ENCODE results near the gene RBM44.

RBM44 gene

GRCh38 chr2:237888389-237888788, 89.8 kb downstream of the RBM44 start:
- DNase-seq (ENCODE audit: low read depth) = no peak
- no peak overlapping the region for H3K4me3 ChIP-seq (ENCODE audit: low read depth, low read length)
- TF ChIP-seq CTCF (IDR thresholded peaks at IDR 0.05; ENCODE audit: low read depth, low read length, missing control alignments) = no peak

DNA sequence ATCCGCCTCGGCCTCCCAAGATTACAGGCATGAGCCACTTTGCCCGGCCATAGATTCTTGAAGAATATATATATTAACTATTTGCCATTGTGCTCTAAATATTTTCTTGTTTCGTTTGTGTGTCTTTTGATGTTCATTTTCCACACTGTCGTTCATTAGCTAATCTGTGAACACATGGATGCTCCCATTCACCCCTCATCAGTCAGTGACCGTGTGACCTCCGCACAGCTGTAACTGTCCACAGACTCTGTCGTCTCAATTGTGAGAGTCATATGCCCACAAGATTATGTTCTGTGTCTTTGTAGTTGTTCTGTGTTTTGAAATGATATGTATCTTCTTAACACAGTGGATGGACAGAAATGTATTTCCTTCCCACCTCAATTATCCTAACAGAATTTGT, 90.4 kb downstream of the RBM44 start:
- no peak for TF ChIP-seq CTCF (IDR thresholded peaks at IDR 0.05; ENCODE audit: low read depth, low read length, missing control alignments)
- H3K4me3 ChIP-seq (ENCODE audit: low read depth, low read length) = no peak overlapping the region
- no peak for DNase-seq (ENCODE audit: low read depth)

DNA sequence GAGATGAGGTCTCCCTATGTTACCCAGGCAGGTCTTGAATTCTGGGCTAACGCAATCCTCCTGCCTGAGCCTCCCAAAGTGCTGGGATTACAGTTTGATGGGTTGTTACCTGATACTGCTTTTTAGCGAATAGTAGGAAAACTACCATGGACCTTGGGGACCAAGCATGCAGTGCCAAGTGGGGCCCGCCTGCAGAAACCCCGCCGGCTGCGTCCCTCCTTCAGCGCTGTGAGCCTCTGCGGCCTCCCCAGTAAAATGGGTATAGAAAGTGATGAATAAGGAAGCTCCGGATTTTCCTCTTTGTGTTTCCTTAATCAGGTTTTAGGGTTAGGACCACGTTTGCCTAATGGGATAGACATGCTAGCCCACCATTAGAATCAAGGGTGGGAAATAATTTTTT, 91.2 kb downstream of the RBM44 start:
- DNase-seq (ENCODE audit: low read depth) = no peak
- TF ChIP-seq CTCF (IDR thresholded peaks at IDR 0.05; ENCODE audit: low read depth, low read length, missing control alignments) = no peak
- no peak overlapping the region for H3K4me3 ChIP-seq (ENCODE audit: low read depth, low read length)
